Nephron (organoid): ENCODE measurements around the gene SIGLEC7.

Experiments
- H3K27ac Mint-ChIP-seq, 3 experiments: 2 replicates each; pipeline ENCODE4 v1.8.0; 2020; ENCODE audit warnings: mixed read lengths in 3 of 3, mild to moderate bottlenecking in 2 of 3, moderate library complexity in 1 of 3
- H3K27me3 Mint-ChIP-seq: 2 replicates; pipeline ENCODE4 v1.8.0; 2021; ENCODE audit warnings: low read depth, mild to moderate bottlenecking, moderate library complexity, mixed read lengths
- H3K36me3 Mint-ChIP-seq: 2 replicates; pipeline ENCODE4 v1.8.0; 2020; ENCODE audit warnings: low read depth, mixed read lengths
- H3K4me1 Mint-ChIP-seq: 2 replicates; pipeline ENCODE4 v1.8.0; 2020; ENCODE audit warnings: mixed read lengths
- H3K4me3 Mint-ChIP-seq, 3 experiments: 2 replicates each; pipeline ENCODE4 v1.8.0; 2020; ENCODE audit warnings: mild to moderate bottlenecking in 3 of 3, mixed read lengths in 3 of 3, moderate library complexity in 2 of 3
- H3K9me3 Mint-ChIP-seq: 2 replicates; pipeline ENCODE4 v1.8.0; 2020; ENCODE audit warnings: mixed read lengths
- TF ChIP-seq, protein P1 (sequence below), 3 experiments: fragments of 200-600 bp; sonication (generic); IDR thresholded peaks; one replicate each; pipeline ENCODE4 v1.5.0; 2021; ENCODE audit warnings: antibody characterized with exemption in 3 of 3; ENCODE audit not compliant: unreplicated experiment in 3 of 3

The SIGLEC7 gene

DNA sequence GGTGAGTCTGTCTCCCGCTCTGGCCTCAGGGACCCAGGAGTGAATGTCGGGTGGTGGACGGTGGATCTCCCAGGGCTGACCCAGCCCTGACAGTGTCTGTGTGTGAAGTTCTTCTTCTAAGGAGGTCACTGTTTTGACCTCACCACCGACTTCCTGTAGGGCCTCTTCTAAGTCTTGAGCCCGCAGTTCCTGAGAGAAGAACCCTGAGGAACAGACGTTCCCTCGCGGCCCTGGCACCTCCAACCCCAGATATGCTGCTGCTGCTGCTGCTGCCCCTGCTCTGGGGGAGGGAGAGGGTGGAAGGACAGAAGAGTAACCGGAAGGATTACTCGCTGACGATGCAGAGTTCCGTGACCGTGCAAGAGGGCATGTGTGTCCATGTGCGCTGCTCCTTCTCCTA lies at the start of gene SIGLEC7:
Gene SIGLEC7 (plus strand): TSS at position 183 of the 400 bp plus-strand sequence. CDS start 69 bp downstream, at position 252.
- no peak within 1 kb of the TSS for H3K4me3 Mint-ChIP-seq
- H3K9me3 Mint-ChIP-seq: peaks cover 3% of the 10 kb centered on the region
- no peak within 1 kb of the TSS for H3K27ac Mint-ChIP-seq
- TF ChIP-seq, protein P1, sequence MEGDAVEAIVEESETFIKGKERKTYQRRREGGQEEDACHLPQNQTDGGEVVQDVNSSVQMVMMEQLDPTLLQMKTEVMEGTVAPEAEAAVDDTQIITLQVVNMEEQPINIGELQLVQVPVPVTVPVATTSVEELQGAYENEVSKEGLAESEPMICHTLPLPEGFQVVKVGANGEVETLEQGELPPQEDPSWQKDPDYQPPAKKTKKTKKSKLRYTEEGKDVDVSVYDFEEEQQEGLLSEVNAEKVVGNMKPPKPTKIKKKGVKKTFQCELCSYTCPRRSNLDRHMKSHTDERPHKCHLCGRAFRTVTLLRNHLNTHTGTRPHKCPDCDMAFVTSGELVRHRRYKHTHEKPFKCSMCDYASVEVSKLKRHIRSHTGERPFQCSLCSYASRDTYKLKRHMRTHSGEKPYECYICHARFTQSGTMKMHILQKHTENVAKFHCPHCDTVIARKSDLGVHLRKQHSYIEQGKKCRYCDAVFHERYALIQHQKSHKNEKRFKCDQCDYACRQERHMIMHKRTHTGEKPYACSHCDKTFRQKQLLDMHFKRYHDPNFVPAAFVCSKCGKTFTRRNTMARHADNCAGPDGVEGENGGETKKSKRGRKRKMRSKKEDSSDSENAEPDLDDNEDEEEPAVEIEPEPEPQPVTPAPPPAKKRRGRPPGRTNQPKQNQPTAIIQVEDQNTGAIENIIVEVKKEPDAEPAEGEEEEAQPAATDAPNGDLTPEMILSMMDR (IDR thresholded peaks at IDR 0.05; ENCODE audit: unreplicated experiment in 3 of 3): no peak
- H3K36me3 Mint-ChIP-seq: no peaks in the 10 kb centered on the region
- peaks cover 32% of the 10 kb centered on the region for H3K27me3 Mint-ChIP-seq
- H3K4me1 Mint-ChIP-seq: no peaks in the 10 kb centered on the region

DNA sequence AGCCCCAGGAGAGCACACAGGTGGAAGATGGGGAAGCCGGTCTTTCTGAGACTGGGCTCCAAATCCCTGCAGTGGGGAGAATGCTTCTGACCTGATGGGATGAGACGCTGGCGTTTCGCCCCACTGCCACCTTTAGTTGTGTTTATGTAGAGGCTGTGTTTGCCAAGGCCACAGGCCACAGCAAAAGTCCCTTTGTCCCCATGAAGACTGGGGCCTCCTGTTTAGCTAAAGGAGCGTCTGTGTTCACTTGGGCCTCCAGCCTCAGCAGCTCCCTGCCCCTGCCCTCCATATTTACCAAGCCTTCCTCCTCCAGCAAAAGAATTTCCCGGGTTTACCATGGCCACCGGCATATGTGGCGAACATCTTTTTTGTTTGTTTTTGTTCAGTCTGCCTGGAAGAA lies 49.0 kb upstream of the SIGLEC7 start:
- TF ChIP-seq, protein P1 (IDR thresholded peaks at IDR 0.05; ENCODE audit: unreplicated experiment in 3 of 3): no peak
- H3K27ac Mint-ChIP-seq: no peak overlapping the region
- H3K4me1 Mint-ChIP-seq: no peaks in the 10 kb centered on the region
- no peaks in the 10 kb centered on the region for H3K9me3 Mint-ChIP-seq
- H3K36me3 Mint-ChIP-seq: no peaks in the 10 kb centered on the region
- no peak overlapping the region for H3K4me3 Mint-ChIP-seq
- H3K27me3 Mint-ChIP-seq: no peaks in the 10 kb centered on the region

DNA sequence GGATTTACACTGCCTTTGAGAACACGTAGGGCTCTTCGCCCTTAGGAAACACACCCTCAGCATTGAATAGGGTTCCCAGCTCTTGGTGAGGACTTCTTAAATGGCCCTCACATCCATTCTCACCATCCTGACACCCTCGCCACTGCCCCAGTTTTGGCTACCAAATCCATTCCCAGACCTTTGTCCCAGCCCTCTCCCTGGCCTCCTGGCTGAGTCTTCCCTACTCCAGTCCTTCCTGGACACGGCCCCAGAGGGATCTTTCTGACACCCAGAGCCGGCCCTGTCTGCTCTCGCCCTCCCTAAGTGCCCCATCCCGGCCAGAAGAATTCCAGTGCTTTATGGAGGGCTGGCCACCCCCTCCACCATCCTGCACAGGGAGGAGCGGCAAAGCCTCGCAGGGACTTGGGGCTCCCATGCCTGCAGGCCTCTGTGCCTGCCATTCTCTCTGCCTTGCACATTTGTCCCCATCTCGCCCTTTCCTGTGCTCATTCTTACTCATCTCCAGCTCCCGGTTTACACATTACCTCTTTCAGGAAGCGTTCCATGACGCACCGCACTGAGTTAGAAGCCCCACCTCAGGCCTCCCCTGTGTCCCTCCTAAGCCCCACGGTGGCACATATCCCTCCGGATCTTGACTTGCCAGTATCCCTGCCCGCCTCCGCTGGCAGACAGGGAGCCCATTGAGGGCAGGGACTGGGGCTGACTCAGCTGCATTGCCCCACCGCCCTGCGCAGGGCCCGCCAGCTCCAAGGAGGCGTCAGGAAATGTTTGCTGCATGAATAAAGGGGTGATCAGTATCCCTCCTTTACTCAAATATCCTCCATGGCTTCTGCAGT lies 48.4 kb upstream of the SIGLEC7 start:
- H3K4me1 Mint-ChIP-seq: no peaks in the 10 kb centered on the region
- H3K9me3 Mint-ChIP-seq: no peaks in the 10 kb centered on the region
- no peak overlapping the region for H3K27ac Mint-ChIP-seq
- no peaks in the 10 kb centered on the region for H3K36me3 Mint-ChIP-seq
- TF ChIP-seq, protein P1 (IDR thresholded peaks at IDR 0.05; ENCODE audit: unreplicated experiment in 3 of 3): no peak
- H3K4me3 Mint-ChIP-seq: no peak overlapping the region
- no peaks in the 10 kb centered on the region for H3K27me3 Mint-ChIP-seq

DNA sequence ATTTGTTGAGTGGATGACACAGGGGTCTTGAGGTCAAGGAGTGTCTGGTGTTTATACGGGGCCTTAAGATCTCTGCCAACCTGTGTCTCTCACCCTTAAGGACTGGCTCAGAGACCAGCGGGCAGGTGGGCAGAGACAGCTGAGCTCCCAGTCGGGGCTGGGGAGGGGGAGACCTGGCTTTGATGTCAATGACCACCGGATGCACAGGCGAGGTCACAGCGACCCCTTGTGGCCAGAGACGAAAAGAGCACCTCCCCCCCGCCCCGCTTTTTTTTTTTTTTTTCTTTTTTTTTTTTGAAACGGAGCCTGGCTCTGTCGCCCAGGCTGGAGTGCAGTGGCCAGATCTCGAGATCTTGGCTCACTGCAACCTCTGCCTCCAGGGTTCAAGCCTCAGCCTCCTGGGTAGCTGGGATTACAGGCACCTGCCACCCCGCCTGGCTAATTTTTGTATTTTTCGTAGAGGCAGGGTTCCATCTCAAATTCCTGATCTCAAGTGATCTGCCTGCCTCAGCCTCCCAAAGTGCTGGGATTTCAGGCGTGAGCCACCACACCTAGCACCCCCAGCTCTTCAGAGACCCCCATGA lies 47.3 kb upstream of the SIGLEC7 start:
- H3K9me3 Mint-ChIP-seq: no peaks in the 10 kb centered on the region
- TF ChIP-seq, protein P1 (IDR thresholded peaks at IDR 0.05; ENCODE audit: unreplicated experiment in 3 of 3): peak; percentile 68 to 73 (median 68)
- no peak overlapping the region for H3K4me3 Mint-ChIP-seq
- no peaks in the 10 kb centered on the region for H3K4me1 Mint-ChIP-seq
- H3K36me3 Mint-ChIP-seq: no peaks in the 10 kb centered on the region
- no peaks in the 10 kb centered on the region for H3K27me3 Mint-ChIP-seq
- H3K27ac Mint-ChIP-seq: no peak overlapping the region

DNA sequence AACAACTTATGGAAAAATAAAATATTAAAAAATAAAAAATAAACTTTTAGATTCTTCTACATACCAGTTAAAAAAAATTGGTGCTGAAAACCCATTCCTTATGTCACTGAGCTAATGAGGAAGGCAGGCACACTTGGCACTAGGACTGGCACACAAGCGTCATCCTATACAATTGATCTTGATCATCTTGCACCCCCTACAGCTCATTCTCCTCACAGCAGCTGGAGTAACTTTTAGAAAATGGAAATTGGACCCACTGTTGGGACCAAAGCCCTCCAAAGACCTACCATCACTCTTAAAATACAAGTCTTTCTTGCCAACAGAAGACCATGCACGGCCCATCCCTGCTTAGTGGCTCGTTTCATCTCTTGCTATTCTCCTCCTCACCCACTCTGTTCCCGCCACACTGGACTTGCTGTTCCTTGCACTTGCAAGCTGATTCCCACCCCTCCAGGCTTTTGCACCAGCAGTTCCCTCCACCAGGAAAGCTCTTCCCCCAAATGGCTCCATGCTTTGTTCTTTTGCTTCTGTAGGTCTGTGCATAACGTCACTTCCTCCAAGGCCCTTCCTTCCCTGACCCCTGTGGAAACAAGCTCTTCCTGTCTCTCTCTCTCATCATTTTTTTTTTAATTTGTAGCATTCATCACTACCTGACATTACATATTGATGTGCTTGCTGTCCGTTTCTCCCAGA lies 45.5 kb upstream of the SIGLEC7 start:
- H3K4me3 Mint-ChIP-seq: no peak overlapping the region
- no peaks in the 10 kb centered on the region for H3K27me3 Mint-ChIP-seq
- peaks cover 6% of the 10 kb centered on the region for H3K36me3 Mint-ChIP-seq
- no peaks in the 10 kb centered on the region for H3K9me3 Mint-ChIP-seq
- H3K27ac Mint-ChIP-seq: no peak overlapping the region
- no peaks in the 10 kb centered on the region for H3K4me1 Mint-ChIP-seq
- TF ChIP-seq, protein P1 (IDR thresholded peaks at IDR 0.05; ENCODE audit: unreplicated experiment in 3 of 3): peak in 1 of 3 experiments; percentile 15
